GM19463 (cell line): ENCODE data around the gene LRRC70.
A peak's percentile ranks its signal among the peaks of the same experiment; 100 is the strongest.
"Not testable (repeated sequence)": the region's sequence is repeated elsewhere in the genome, so short reads cannot be mapped to it uniquely, and the experiment has no call there.

Experiments
- ATAC-seq: cut with Tn5 transposase; IDR thresholded peaks from one replicate; pipeline ENCODE4 v1.9.1; 2021; ENCODE audit warnings: mild to moderate bottlenecking, moderate library complexity; ENCODE audit not compliant: unreplicated experiment

LRRC70 gene, protein sequence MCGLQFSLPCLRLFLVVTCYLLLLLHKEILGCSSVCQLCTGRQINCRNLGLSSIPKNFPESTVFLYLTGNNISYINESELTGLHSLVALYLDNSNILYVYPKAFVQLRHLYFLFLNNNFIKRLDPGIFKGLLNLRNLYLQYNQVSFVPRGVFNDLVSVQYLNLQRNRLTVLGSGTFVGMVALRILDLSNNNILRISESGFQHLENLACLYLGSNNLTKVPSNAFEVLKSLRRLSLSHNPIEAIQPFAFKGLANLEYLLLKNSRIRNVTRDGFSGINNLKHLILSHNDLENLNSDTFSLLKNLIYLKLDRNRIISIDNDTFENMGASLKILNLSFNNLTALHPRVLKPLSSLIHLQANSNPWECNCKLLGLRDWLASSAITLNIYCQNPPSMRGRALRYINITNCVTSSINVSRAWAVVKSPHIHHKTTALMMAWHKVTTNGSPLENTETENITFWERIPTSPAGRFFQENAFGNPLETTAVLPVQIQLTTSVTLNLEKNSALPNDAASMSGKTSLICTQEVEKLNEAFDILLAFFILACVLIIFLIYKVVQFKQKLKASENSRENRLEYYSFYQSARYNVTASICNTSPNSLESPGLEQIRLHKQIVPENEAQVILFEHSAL

GRCh38 chr5:62578540-62578939, at the start of gene LRRC70:
Gene LRRC70, plus strand, starts transcription at chr5:62578819. Its CDS starts 620 bp downstream, at chr5:62579439.
- ATAC-seq, result peak; percentile 79

- ATAC-seq, result no peak
Observed at GRCh38 chr5:62533597-62533996, 45.0 kb upstream of the LRRC70 start.

DNA sequence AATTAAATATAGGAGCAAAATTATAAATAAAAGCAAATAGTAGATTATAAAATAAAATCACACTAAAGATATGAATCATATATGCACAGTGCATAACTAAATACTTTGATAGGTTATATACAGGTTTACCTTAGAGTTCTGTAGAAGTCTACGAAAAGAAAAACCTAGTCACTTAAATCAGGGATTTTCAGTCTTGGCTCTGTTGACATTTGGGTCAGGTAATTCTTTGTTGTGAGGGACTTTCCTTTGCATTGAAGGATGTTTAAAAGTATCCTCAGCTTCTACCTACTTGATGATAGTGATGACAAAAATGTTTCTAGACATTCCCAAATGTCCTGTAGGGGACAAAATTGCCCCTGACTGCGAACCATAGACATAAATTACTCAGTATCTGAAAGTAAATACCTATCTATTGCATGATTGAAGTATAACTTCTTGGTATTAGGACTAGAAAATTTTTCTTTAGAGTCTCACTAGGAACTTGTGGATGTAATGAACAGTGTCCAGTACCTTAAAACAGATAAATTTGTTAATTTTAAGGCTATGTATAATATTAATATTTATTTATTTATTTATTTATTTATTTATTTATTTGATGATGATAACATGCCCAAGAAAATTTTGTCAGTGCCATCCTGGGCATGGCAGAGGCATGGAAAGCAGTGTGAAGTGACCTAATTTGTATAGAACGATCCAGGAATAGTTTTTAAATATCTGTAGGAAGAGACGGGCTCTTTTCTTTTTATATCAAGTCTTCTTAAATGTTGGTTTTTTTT, 44.0 kb upstream of the LRRC70 start:
- no peak for ATAC-seq

DNA sequence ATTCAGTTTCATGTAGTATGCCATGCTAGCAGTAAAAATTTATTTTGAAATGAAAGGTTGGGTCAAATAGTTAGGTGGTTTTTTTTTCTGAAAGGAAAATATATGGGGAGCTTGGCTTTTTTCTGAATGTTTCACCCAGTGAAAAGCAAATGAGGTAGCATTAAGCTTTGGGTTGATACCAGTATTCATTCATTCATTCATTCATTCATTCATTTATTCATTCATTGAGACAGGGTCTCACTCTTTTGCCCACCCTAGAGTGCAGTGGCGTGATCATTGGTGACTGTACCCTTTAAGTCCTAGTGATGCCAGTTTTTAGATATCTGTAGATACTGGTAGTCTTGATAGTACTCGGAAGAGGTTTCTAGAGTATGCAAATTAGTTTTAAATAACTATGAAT, 42.4 kb upstream of the LRRC70 start:
- ATAC-seq, result no peak

- no peak for ATAC-seq
Observed at GRCh38 chr5:62536783-62537182, 41.8 kb upstream of the LRRC70 start.

- no peak for ATAC-seq
Observed at GRCh38 chr5:62538017-62538942, 40.3 kb upstream of the LRRC70 start.

DNA sequence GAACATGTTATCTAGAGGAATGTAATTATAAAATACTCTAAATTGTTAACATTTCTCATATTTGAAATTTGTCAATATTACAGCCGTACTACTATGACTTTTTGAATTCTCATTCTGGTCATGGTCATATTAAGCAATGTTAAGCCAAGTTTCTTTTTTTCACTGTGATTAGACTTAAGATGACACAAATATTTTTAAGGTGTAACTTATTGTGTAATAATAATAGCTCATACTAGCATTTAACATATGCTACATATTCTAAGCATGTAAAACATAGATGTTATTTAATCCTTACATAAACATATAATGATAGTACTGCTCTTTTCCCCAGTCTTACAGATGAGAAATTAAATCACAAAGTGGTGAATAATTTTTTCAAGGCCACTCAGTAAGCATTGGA, 35.9 kb upstream of the LRRC70 start:
- no peak for ATAC-seq

DNA sequence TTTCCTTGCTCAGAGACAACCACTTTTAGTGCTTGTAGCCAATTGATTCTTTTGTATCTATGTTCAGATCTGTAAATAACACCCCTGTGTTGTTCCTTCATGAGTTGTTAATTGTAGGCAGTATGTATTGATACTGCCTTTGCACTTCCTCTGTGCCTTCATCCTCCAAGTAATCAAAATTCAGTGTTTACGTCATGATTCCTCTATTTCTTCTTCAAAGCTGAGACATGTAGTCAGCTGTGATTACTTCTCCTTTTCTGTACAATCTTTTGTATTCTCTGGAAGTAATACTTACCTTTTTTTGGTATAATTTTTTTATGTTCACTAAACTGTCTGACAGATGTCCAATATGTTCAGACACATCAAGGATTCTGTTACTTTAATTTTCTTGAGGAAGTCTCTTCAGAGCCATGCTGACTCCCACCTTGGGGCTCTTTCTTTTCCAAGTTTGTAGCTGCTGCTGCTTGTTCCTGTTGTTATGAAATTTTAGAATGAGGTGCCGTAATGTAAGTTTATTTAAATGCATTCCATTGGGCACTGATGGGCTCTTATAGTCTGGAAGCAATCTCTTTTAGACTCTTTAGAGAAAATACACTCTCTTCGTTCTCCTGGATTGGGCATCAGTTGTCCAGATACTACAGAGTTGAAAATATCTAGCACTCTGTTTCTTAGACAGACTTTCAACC, 30.5 kb upstream of the LRRC70 start:
- no peak for ATAC-seq

GRCh38 chr5:62550103-62550502, 28.5 kb upstream of the LRRC70 start:
- no peak for ATAC-seq

GRCh38 chr5:62555930-62556329, 22.7 kb upstream of the LRRC70 start:
- ATAC-seq, result no peak

- ATAC-seq, result no peak
Observed at GRCh38 chr5:62558941-62559340, 19.7 kb upstream of the LRRC70 start.

DNA sequence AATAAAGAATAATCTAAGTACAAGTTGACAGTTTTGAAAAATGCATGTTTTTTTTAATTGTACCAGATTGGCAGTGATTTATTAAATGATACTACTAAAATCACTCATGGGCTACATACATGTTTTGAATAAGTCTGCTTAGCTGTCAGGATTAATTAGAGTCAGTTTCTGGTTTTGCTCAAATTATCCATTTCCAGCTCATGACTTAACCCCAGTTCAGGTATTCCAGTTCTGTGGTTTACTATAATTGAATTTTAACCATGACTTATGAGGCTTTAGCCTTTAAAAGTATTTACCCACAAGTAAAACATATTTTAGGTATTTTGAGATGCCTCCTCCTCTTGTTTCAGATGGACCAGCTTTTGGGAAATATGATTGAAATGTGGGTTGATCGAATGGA, 17.8 kb upstream of the LRRC70 start:
- ATAC-seq, result no peak

GRCh38 chr5:62561896-62562295, 16.7 kb upstream of the LRRC70 start:
- ATAC-seq, result no peak

DNA sequence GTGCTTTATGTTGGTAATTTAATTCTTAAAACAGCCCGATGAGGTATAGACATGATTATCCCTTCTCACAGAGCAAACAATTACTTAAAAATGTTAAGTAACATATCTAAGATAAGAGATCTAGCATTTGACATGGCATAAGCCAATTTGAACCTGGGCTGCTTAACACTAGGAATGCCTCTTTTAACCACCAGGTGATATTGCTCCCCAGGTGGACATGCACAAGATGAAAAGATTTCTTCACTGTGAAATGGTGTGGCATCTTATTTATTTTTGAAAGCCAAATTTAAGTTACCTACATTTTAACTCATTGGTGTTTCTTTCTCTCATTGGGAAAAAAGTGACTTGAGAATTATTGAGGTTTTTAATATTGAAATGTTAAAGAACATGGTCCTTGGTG, 15.8 kb upstream of the LRRC70 start:
- ATAC-seq, result no peak

GRCh38 chr5:62564101-62564500, 14.5 kb upstream of the LRRC70 start:
- no peak for ATAC-seq

- ATAC-seq, result not testable (repeated sequence)
Observed at GRCh38 chr5:62565740-62566139, 12.9 kb upstream of the LRRC70 start.

- ATAC-seq, result no peak
Observed at GRCh38 chr5:62568143-62568542, 10.5 kb upstream of the LRRC70 start.

GRCh38 chr5:62568800-62569432, 9.7 kb upstream of the LRRC70 start:
- ATAC-seq, result no peak

- no peak for ATAC-seq
Observed at GRCh38 chr5:62569470-62569869, 9.1 kb upstream of the LRRC70 start.
